Testis (tissue), 2 donors: ENCODE results near the gene RAP1GAP2.

Source experiments
- CTCF ChIP-seq, 3 experiments: fragments of 450-650 bp in 2 of 3; fragments of 200-600 bp in 1 of 3; sonication (generic) in 1 of 3; IDR thresholded peaks; one replicate each; pipeline ENCODE4 v1.5.1; 2016 to 2019; ENCODE audit warnings: antibody characterized with exemption in 3 of 3, mild to moderate bottlenecking in 2 of 3, moderate library complexity in 1 of 3
- POLR2A ChIP-seq: fragments of 450-650 bp; IDR thresholded peaks from one replicate; pipeline ENCODE4 v1.6.1; 2017; ENCODE audit warnings: antibody characterized with exemption, mild to moderate bottlenecking, moderate library complexity

GRCh38 chr17:2800367-2800766 is 4.1 kb downstream of the RAP1GAP2 start:
- TF ChIP-seq CTCF (IDR thresholded peaks at IDR 0.05) (no peak), POLR2A (no peak)
